Midbrain (tissue), 1 donor: ENCODE results near the gene MTERF4.

Source experiments
- DNase-seq: peaks from one replicate; lab custom pipeline; 2025; lab: John Stamatoyannopoulos, UW

MTERF4 gene

GRCh38 chr2:241088376-241088775 is 13.7 kb downstream of the MTERF4 start:
- no peak for DNase-seq

- DNase-seq = no peak
Measured at GRCh38 chr2:241087420-241088268, 14.4 kb downstream of the MTERF4 start.

- no peak for DNase-seq
Measured at GRCh38 chr2:241084856-241085444, 17.1 kb downstream of the MTERF4 start.

GRCh38 chr2:241083091-241083415 is 19.0 kb downstream of the MTERF4 start:
- no peak for DNase-seq

DNA sequence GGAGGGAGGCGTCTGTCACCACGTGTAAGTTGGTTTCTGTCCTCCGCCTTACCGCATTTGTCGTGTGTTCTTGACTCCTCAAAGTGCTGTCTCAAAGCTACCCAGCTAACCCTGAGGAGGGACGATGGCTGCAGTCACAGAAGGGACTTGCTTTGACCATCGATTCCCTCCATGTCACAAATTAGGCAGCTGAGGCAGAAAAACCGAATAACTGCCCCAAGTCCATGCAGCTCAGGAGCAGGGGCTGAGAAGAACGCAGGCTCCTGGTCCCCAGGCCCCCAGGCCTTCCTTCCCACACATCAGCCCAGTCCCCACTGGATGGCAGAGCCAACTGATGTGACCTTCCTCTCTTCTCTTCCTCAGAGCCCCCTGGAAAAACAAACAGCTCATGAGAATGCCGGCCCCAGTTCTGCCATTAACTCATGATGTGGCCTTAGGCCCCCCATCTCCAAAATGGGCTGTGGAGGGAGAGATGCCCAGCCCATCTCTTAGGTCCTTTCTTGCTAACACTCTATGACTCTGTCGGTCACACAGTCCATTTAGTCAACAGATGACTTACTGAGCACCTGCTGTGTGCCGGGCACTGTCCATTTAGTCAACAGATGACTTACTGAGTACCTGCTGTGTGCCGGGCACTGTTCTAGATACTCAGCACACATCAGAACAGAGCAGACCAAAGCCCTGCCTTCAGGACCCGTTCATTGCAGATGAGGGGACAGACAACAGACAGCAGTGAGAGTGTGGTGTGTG is 19.6 kb downstream of the MTERF4 start:
- no peak for DNase-seq

DNA sequence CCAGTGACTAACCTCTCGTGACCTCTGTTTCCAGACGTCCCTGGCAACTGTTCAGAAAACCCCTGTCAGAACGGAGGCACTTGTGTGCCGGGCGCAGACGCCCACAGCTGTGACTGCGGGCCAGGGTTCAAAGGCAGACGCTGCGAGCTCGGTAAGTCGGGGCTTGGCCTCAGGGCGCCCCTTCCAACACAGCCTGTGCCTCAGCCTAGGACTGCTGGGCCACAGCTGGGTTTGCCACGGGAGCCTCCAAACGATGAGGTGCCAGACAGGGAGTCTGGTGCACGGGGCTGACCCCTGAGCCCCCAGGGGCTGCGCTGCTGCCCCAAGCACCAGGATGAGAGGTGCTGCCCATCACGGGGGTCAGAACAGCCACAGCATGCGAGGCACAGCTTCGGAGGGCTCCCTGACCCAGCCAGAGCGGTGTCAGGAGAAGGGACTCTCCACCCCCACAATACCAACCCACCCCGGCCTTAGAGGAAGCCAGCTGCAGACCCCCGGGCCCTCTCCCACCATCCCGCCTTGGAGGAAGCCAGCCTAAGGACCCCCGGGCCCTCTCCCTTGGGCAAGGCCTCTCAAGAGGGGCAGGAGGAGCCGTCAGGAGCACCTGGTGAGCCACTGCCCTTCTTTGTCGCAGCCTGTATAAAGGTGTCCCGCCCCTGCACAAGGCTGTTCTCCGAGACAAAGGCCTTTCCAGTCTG is 20.3 kb downstream of the MTERF4 start:
- no peak for DNase-seq

DNA sequence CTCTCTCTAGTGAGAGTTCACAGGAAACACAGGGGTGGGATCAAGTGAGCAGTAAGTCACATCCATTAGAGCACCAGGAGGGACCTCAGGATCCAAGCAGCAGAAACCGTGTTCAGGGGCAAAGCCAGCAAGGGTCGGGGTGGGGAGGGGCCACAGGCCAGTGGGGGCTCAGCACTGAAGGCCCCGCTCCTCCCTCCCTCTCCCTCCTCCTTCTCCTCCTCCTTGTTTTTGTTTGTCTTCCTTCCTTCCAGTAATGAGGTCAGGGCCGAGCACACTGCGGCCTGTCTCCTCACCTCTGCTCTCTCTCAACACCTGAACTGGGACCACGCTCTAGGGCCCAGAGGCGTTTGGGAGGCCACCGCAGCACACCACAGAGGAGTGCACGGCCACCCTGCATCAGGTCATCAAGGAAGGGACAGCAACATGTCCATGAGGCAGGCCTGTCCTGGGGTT is 20.9 kb downstream of the MTERF4 start:
- no peak for DNase-seq

DNA sequence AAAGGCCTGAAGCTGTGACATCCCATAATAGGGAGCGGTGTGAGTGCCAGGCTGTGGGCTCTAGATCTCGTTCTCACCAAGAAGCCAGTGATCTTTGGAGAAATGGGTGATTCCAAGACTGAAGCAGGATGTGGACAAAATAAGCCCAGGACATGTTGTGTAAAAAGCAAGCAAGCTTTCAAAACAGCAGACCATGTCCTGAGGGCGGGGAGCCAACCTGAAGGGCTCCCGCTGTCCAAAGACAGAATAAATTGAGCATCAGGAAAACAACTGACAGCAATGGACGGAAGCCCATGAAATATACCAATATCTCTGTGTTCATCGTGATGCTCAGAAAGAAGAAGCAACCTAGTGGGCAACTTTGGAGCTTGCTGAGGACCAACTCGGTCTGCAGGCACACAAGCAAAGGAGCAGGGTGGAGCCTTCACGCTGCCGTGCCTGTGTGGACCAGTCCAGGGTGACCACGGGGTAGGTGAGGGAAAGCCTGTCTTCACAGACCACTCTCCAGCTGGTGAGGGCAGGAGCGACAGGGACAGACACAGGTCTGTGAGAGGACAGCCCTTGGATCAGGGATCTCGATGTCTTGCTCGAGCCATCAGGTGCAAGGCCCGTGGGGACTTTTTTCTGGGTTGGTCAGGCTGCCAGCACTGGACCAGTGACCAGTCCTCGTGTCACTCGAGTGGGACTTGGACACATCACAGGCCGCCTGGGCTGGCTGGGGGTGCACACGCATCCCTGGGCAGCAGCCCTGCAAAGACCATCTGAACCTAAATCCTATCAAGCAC is 21.5 kb downstream of the MTERF4 start:
- DNase-seq = no peak

DNA sequence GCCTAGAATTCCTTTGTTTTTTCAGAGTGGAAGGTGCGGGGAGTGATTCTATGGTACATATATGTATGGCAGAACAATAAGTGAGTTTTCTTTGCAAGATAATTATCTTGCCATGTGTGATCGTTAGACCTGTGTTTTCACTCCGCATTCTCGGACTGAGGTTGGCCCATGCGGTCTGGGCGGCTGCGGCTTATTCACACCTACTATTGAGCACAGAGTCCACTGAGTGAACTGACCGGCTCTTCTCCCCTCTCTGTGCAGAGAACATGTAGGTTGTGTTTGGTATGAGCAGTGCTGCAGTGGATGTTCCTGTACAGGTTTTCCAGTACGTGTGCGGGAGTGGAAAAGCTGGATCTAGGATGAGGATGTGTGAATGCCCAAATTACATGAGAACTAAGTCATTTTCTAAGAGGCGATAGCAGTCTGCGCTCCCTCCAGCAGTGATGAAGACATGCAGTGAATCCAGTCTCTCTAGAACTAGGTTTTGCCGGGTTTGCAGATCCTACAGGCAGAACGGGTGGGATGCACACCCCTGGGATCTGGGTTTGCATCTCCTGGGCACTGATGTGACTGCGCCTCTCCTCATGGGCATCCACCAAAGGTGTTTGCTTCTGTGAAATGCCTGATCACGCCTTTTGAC is 27.1 kb downstream of the MTERF4 start:
- no peak for DNase-seq

GRCh38 chr2:241074065-241074818 is 27.8 kb downstream of the MTERF4 start:
- DNase-seq = no peak

GRCh38 chr2:241073166-241074064 is 28.7 kb downstream of the MTERF4 start:
- DNase-seq = no peak

DNA sequence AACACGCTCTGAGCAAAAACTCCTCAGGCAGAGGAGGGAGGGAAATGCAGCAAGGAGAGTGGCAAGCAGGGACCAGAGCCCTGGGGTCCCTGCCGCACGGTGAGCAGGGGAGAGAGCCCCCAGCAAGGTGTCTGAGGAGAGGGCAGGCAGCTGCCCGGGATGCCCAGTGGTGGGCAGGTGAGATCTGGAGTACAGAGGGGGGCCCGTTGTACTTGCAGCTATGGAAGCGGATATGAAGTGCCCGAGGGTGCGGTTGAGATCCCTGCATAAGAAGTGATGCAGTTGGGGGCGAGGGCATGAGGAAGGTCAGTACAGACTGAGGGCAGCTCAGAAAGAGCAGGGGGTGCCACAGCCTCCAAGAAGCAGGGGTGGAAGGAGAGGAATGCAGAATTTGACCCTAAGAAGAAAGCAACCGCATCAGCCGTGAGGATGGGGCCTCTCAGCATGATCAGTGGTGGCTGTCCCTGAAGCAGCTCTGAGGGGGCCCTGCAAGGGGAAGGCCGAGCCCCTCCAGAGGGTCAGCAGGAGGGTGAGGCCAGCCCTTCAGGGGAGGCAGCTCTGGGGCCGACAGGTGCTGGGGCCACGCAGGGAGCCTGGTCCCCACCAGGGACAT is 29.4 kb downstream of the MTERF4 start:
- no peak for DNase-seq

- no peak for DNase-seq
Measured at GRCh38 chr2:241072151-241072550, 29.9 kb downstream of the MTERF4 start.

GRCh38 chr2:241071677-241072111 is 30.4 kb downstream of the MTERF4 start:
- no peak for DNase-seq

GRCh38 chr2:241070811-241071676 is 31.0 kb downstream of the MTERF4 start:
- DNase-seq = no peak

GRCh38 chr2:241070361-241070760 is 31.7 kb downstream of the MTERF4 start:
- no peak for DNase-seq

GRCh38 chr2:241069821-241070281 is 32.2 kb downstream of the MTERF4 start:
- no peak for DNase-seq
